Measurements from ENCODE around the gene SPEM1.

DNA sequence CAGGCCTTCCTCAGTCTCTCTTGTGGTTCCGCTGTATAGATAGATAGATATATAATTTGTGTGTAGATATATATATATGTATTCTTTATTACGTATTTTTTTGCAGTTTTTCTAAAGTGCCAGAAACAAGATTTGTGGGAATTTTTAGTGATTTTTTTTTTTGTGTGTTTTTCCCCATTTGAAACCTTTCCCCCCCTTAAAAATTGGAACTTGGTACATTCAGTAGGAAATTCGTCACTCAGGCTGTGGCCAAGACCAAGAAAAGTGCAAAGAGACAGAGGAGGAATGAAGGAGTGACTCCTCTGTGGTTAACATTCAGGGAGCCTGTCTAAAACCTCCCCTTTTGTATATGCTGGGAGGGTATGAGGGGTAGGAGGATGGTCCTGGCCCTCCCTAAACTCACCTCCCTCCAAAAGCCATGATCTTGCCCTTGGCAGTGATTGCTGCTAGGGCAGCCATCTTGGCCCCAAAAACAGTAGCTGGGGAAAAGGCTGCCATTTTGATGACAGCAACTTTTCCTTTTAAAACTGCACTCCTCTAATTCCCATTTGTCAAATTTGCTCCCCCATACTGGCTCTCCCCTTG lies 39.9 kb downstream of the SPEM1 start:
- TF ChIP-seq, protein P1, sequence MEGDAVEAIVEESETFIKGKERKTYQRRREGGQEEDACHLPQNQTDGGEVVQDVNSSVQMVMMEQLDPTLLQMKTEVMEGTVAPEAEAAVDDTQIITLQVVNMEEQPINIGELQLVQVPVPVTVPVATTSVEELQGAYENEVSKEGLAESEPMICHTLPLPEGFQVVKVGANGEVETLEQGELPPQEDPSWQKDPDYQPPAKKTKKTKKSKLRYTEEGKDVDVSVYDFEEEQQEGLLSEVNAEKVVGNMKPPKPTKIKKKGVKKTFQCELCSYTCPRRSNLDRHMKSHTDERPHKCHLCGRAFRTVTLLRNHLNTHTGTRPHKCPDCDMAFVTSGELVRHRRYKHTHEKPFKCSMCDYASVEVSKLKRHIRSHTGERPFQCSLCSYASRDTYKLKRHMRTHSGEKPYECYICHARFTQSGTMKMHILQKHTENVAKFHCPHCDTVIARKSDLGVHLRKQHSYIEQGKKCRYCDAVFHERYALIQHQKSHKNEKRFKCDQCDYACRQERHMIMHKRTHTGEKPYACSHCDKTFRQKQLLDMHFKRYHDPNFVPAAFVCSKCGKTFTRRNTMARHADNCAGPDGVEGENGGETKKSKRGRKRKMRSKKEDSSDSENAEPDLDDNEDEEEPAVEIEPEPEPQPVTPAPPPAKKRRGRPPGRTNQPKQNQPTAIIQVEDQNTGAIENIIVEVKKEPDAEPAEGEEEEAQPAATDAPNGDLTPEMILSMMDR (IDR thresholded peaks at IDR 0.05; ENCODE audit: insufficient read depth, low read depth, low read length): no peak
- no peak for TF ChIP-seq EZH2 (IDR thresholded peaks at IDR 0.05; ENCODE audit: insufficient read depth, low read length)

Data from astrocyte (in vitro differentiated cells and primary cell).